ENCODE measurements around the gene KRT2.

Gene KRT2

GRCh38 chr12:52641468-52641867 lies 10.5 kb downstream of the KRT2 start:
- DNase-seq (ENCODE audit: low read depth in 2 of 2) = no peak

GRCh38 chr12:52637299-52637698 lies 14.7 kb downstream of the KRT2 start:
- DNase-seq (ENCODE audit: low read depth in 2 of 2) = no peak

GRCh38 chr12:52636592-52637258 lies 15.3 kb downstream of the KRT2 start:
- DNase-seq (ENCODE audit: low read depth in 2 of 2) = no peak

GRCh38 chr12:52636189-52636588 lies 15.8 kb downstream of the KRT2 start:
- no peak for DNase-seq (ENCODE audit: low read depth in 2 of 2)

- DNase-seq (ENCODE audit: low read depth in 2 of 2) = no peak
Observed at GRCh38 chr12:52634266-52635056, 17.6 kb downstream of the KRT2 start.

GRCh38 chr12:52633383-52633782 lies 18.6 kb downstream of the KRT2 start:
- DNase-seq (ENCODE audit: low read depth in 2 of 2) = no peak

GRCh38 chr12:52632656-52633055 lies 19.4 kb downstream of the KRT2 start:
- DNase-seq (ENCODE audit: low read depth in 2 of 2) = no peak

- no peak for DNase-seq (ENCODE audit: low read depth in 2 of 2)
Observed at GRCh38 chr12:52631676-52632459, 20.1 kb downstream of the KRT2 start.

GRCh38 chr12:52631264-52631663 lies 20.7 kb downstream of the KRT2 start:
- no peak for DNase-seq (ENCODE audit: low read depth in 2 of 2)

- no peak for DNase-seq (ENCODE audit: low read depth in 2 of 2)
Observed at GRCh38 chr12:52630599-52631200, 21.3 kb downstream of the KRT2 start.

- no peak for DNase-seq (ENCODE audit: low read depth in 2 of 2)
Observed at GRCh38 chr12:52630008-52630500, 22.0 kb downstream of the KRT2 start.

GRCh38 chr12:52629281-52630007 lies 22.6 kb downstream of the KRT2 start:
- DNase-seq (ENCODE audit: low read depth in 2 of 2) = no peak

- no peak for DNase-seq (ENCODE audit: low read depth in 2 of 2)
Observed at GRCh38 chr12:52628841-52629240, 23.2 kb downstream of the KRT2 start.

- DNase-seq (ENCODE audit: low read depth in 2 of 2) = no peak
Observed at GRCh38 chr12:52628111-52628507, 23.9 kb downstream of the KRT2 start.

GRCh38 chr12:52627395-52628110 lies 24.5 kb downstream of the KRT2 start:
- no peak for DNase-seq (ENCODE audit: low read depth in 2 of 2)

- no peak for DNase-seq (ENCODE audit: low read depth in 2 of 2)
Observed at GRCh38 chr12:52622349-52622748, 29.7 kb downstream of the KRT2 start.

- no peak for DNase-seq (ENCODE audit: low read depth in 2 of 2)
Observed at GRCh38 chr12:52618866-52619265, 33.1 kb downstream of the KRT2 start.

- no peak for DNase-seq (ENCODE audit: low read depth in 2 of 2)
Observed at GRCh38 chr12:52618216-52618615, 33.8 kb downstream of the KRT2 start, which contains the start of gene KRT73. TSS of gene KRT73 (minus strand) at chr12:52618559. CDS start at chr12:52618524, 35 bp downstream.

- no peak for DNase-seq (ENCODE audit: low read depth in 2 of 2)
Observed at GRCh38 chr12:52617403-52617785, 34.6 kb downstream of the KRT2 start.

GRCh38 chr12:52616680-52617402 lies 35.2 kb downstream of the KRT2 start:
- no peak for DNase-seq (ENCODE audit: low read depth in 2 of 2)

All from stimulated activated CD8-positive, alpha-beta memory T cell treated with anti-CD3 and anti-CD28 coated beads, Interleukin-15, amount 100 ng/mL, for 48 hours (primary cell).